Muscle of arm (tissue), 12 donors: Measurements from ENCODE around the gene TBX1. TPM values are rescaled to one million over a fixed set of nuclear protein-coding genes. Genes with fewer than 3 reads are reported as not detected.

ENCODE experiments used
- DNase-seq: peaks from one replicate; pipeline ENCODE4 v3.0.0-alpha.2; 2013
- polyA plus RNA-seq, 12 donors: library from polyadenylated mRNA; unstranded; fragments of 120-200 nt; gene quantifications; one replicate each; pipeline ENCODE4 v1.2.1, GENCODE V29; 2013; ENCODE audit not compliant: insufficient read length in 12 of 12

The TBX1 gene
- polyA plus RNA-seq, 12 donors = 2.9 to 21.4 (median 12.8) TPM; not detected in 1

DNA sequence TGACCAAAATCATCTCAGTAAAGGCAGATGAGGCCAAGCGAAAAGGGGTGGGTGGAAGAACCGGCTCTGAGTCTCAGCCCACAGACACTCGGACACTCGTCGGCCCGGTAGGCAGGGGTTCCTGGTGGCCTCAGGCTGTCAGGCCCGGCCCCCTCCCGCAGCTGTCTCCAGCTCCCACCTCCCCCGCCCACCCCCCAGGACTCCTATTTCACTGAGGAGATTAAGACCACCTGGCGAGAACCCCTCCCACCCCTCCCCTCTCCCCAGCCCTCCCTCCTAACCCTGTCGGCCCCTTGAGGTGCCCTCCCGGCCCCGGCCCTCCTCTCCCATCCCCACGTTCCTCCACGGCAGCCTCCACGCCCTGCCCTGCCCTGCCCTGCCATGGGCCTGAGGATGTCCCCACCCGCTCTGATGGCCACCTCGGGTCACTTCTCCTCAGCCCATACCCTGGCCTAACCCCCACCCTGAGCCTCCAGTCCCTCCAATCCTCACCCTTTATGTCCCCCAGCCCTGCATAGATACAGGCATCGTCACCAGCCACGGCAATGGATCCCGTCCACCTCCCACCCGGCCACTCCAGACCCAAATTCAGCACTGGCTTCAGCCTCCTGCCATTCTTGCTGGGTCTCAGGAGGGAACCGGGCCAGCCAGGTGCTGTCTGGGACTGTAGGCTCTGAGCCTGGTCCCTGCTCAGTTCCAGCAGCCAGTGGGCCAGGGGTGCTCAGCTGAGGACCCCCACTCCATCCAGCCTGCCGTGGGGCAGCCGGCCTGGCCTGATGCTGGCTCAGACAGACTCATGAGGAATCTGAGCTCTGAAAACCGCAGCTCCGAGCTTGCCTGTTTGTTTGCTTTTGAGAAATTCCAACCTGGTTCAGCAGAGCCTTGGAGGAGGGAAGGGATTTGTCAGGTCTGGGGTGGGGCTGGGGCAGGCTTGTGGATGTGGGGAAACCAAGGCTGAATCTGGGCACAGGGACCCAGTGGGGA lies 9.8 kb upstream of the TBX1 start:
- DNase-seq = no peak

DNA sequence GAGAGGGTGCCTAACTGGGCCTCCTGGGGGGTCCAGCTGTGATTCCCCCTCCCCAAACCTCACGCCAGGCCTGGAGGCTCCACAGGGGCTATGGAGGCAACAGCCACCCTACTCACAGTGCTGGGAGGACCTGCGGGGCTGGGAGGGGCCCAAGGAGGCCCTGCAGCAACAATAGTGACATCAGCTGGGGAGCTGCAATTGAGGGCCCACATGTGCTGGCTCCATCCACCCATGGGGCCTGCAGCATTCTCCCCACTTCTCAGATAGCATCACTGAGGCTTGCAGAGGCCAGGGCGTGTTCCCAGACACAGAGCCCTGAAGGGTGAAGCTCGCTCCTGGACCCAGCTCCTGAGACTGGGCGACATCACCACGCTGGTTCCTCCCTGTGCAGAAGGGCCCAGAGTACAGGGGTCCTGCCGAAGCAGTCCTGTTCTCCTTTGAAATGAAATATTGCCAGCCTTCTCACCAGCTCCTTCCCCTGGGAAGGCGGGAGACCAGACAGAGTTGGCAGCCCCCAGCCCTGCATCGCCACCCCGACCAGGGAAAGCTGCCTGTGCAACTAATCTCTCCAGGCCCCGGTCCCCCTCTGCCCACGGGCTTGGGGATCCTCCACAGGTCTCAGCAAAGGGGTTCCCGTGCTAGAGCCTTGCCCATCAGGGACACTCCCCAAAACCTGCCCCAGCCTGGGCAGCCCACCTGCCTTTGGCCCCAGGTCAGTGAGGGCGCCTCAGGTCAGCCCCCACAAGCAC lies 8.9 kb upstream of the TBX1 start:
- no peak for DNase-seq

DNA sequence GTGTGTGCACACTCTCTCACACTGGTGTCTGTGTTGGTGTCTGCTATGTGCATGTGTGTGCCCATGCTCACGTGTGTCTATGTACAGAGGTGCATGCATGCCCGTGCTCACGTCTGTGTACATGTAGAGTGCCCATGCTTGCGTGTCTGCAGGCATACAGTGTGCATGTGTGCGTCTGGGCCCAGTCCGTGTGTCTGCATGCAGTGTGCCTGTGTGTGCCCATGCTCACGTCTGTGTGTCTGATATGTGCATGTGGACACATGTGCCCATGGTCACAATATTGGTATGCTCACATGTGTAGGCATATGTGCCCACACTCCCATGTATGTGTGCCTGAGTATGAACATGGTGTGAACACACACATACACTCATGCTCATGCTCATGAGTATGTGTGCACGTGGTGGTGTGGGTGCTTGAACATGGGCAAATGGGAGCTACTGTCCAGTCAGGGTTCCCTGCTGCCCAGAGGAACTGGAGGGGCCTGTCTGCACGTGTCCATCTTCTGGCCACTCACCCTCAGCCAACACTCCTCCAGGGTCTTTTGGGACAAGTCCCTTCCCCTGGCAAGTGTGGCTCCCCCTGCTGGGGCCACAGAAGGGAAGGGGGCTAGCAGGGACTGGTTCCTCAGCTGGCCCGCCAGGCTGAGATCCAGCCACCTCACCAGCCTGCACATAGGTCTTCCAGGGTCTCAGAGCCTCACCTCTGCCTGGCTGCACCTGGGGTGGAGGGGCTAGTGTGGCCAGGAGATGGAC lies 7.3 kb upstream of the TBX1 start:
- DNase-seq = no peak

DNA sequence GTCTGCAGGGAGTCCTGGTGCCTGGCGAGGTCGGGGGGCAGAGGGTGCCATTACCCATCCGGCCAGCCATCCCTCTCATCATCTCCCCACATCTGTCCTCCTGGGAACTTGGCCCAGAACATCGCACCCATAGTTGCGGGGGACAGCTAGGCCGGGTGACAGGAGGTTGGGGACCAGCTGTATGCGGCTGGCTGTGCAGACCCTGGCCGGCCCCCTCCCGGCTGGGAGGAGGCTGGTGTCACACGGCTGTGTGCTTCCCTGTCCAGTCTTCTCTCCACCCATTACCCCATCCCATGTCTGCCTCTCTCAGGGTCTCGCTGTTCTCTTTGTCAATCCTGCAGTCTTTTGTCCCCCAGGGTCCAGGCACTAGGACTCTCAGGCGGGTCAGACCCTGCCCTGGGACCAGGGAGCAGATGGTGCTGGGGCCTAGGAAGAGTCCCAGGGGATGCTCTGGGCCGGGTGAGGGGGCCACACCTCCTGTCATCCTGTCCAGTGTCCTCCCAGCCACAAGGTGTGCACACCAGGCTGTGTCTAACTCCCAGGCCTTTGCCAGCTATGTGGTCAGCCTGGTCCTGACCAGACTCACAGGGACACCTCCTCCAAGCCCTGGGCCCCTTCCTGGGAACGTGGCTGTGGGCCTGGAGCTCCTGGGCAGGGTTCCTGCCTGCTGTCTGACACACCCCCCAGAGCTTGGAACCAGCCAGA lies 6.4 kb upstream of the TBX1 start:
- DNase-seq = no peak

DNA sequence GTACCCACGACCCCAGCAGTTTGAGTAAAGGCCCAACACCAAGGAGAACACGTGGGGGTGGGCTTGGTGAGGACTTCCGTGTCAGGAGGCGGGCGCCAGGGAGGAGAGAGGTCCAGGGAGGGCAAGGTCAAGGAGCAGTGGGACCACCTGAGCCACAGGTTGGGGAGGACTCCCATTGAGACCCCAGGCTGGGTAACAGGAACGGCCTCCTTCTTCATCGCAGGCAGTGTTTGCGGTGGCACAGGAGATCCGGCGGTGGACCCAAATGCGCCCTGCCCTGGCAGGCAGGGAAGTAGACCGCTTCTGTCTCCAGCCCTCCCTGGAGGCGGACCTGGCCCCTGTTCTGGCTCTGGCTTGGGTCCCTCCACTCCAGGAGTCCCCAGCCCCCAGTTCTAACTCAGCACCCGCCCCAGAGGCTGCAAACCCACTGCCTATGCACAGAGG lies 5.9 kb upstream of the TBX1 start:
- no peak for DNase-seq

DNA sequence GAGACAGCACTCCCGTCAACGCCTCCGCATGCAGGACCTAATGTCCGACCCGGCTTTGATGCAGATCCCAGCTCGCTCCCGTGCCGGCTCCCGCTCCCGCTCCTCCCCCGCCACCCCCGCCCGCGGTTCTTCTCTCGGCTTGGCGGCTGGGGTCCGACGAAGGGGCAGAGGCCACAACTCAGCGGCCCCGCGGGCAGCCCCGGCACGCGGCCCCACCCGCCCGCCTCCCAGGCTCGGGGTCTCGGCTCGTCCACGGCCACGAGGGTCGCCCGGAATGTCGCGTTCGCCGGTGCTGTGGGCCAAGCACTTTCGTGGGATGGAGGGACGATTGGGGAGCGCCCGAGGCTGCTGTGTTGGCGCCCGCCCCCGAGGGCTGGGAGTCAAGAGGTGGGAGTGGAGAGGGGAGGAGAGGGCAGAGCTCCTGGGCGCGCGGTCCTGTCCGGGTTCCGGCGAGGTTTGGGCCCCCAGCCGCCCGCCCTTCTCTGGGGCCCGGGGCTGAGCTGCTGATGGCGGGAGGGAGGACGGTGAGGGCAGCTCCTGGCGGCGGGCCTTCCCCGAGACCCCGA lies 5.3 kb upstream of the TBX1 start:
- no peak for DNase-seq

DNA sequence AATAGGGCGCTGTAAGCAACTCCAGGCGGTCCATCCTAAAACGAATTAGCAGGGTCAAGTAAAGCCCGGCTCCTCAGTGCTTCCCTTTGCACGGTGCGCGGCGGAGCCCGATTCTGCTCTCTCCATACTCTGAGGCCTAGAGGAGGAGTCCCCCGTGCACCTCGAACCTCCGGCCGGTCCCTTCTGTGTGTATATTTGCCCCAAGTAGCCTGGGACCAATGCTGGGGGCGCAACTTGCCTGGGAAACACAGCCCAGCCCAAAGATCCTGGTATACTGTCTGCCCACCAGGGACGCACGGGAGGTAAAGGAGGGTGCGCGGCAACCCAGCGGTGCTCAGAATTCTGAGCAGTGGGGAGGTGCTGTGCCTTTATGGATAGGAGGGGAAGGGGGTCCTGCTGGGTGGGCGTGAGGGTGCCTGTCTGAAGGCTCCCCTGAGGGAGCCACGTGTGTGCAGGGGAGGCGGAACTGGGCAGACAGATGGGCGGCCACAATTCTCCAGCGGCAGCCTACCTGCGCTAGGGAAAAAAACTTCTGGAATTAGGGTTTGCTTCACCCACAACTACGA lies 4.8 kb upstream of the TBX1 start:
- DNase-seq = no peak

DNA sequence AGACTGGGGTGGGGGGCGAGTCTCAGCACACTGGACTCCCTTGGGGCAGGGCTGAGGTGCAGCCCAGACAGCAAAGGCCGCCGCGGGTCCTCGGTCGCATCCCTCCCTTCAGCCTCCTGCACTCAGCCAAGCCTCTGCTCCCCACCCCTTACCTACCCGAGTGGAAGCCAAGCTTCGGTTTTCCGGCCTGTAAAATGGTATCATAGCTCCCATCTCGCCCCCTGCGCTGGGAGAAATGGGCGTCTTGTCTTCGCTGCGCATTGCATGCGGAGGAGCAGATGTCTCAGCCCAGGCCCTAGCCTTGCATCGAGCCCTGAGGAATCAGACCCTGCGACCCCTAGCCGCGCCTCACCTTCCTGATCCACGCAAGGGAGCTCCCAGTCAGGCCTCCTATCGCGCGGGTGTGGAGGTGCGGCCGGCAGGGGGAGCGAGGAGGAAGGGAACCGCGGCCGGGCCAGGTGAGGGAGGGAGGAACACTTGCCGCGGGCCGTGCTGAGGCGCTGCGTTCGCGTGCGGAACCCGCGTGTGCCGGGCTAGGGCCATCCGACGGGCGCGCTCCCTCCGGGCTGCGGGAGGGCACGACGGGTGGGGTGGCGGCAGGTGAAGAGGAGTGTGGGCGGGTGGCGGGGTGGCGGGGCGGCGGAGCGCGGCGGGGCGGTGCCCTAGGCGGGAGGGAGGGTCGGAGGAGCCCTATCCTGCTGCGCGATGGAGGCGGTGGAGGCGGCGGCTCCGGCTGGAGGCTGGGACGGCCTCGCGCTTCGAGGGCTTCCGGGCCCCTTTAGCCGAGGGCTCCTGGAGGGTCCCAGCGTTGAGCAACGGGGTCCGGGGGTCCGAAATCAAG lies 4.1 kb upstream of the TBX1 start:
- DNase-seq = no peak

DNA sequence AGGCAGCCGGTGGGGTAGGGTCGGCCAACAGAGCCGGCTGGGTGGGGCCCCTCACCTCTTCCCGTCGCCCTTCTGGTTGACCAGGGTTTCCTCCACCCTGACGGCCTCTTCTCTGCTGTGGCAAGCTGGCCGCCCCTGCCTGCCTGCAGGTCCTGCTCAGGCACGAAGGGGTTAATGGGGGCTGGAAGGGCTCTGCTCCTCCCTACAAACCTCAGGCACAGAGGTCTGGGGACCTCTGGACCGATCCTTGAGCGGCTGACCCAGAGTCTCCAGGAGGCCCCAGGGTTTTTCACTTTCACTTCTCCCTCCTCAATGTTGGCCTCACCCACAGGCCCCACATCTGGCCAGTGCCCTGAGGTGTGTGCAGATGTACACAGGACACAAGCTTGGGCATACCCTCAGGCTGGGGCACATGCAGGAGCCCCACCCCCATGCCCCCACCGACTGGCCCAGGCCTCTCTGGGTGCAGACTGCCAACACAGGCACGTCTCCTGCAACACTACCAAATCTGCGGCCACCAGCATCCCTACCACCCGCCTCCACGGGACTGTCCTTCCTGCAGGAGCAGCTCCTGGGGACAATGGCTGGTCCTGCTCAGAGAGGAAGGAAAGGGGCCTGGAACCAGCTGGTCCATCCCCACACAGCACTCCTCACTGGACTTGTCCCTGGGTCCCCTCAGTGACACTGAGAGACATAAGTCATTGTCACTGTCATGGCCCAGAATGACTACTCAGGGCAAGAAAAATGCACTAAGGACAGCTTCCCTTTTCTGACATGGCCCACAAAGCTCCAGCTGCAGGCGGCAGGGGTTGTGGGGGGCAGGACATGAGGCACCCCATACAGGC lies 3.2 kb upstream of the TBX1 start:
- DNase-seq = no peak

DNA sequence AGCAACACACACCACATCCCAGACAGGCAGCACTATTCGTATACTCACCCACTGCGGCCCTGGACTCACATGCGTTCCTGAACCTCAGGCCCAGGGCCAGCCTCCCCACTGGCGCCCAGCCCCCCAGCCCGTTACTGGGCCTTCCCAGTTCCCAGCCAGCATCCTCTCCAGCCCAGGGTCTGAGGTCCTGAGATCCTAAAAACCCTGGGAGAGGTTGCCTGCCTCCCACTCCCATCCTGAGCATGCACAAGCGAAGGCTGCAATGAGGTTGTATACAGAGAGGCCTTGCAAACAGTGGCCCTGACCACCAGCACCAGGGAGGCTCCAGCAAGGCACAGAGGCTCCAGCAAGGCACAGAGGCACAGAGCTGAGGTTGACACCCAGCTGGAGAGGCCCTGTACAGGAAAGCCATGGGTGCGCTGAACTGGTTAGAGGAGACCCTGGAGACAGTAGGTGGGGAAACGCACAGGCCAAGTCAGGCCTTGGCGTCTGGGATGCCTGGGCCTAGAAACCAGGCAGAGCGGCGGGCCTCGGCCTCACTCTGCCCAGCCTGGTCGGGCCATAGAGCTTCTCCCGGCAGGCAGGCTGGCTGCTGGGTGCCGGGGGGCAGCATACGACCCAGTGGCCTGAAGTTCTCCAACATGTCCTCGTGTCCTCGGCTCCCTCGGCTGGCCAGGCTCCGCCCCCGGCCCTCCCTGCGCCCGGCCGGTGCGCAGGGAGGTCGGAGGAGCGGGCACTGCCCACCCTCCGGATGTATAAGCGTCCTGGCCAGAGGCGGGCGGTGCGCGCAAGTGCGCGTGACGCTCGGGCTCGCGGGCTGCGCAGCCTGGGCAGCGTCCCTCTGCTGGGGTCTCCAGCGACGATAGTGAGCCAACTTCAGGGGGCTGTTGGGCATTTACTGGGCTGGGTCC lies 2.3 kb upstream of the TBX1 start:
- no peak for DNase-seq

DNA sequence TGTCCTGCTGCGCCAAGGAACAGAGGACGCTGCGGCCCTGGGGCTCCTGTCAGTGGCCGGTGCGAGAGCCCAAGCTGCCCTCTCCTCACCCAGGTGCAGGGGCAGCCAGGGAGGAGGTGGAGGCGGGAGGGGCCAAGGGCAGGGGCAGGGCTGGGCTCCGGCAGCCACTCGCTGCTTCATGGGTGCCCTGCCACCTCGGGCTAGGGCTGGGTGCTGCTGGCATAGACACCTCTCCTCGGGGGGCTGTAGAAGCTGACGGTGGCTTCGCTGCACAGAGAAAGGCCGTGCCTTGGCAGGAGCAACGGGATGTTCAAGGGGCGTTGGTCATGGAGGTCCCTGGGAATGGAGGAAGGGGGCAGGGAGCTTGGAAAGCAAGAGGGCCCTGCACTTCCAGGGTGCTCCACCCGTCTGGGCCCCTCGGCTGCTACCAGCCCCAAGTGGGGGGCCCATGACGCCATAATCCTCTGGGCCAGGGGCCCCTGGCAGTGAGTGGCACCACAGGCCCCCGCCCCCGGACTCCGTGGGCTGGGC lies 1.6 kb upstream of the TBX1 start:
- no peak for DNase-seq

DNA sequence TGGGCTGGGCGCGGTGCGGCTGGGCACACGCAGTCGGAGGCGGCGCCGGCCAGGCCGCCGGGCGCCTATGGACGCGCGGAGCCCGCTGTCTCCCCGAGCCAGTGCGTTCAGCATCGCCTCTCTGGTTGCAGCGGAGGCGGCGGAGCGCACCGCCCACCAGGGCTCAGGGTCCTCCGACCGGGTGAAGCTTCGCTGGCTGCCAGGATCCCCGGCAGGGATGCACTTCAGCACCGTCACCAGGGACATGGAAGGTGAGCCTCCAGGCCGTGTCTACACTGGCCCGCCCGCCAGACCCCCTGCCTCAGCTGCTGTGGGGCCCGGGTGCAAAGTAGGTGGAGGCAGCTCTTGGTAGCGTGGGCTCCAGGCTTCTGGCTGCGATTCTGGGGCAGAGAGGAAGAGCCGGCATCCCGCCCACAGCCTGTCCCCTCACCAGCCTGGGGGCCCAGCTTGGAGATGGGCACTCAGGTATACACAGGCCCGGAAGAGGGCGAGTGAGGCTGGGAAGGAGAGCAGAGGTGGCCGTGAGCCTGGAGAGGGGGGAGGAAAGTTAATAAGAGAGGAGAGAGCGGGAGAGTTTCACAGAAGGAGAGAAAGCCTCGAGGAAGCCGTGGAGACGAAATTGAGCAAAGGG lies 1.0 kb upstream of the TBX1 start:
- no peak for DNase-seq

DNA sequence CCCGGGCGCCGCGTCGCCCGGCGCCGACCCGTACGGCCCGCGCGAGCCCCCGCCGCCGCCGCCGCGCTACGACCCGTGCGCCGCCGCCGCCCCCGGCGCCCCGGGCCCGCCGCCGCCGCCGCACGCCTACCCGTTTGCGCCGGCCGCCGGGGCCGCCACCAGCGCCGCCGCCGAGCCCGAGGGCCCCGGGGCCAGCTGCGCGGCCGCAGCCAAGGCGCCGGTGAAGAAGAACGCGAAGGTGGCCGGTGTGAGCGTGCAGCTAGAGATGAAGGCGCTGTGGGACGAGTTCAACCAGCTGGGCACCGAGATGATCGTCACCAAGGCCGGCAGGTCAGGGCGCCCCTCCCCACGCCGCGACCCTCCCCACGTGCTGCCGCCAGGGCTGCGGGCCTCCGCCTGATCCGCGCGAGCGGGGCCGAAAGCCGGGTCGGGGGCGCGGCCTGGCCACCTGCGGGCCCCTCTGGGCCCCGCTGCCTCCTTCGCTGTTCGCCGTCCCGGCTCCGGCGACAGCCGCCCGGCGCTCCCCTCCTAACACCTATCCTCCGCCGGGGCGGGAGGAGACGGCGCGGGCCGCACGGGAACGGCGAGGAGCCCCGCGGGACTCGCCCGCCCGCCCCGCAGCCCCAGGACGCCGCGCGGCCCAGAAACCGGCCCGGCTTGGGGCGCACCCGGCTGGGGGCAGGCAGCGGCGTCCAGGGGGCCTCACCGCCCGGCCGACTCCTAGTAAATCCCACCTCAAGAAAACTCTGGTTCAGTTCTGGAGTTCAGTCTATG lies 560 bp downstream of the TBX1 start:
- DNase-seq = no peak

DNA sequence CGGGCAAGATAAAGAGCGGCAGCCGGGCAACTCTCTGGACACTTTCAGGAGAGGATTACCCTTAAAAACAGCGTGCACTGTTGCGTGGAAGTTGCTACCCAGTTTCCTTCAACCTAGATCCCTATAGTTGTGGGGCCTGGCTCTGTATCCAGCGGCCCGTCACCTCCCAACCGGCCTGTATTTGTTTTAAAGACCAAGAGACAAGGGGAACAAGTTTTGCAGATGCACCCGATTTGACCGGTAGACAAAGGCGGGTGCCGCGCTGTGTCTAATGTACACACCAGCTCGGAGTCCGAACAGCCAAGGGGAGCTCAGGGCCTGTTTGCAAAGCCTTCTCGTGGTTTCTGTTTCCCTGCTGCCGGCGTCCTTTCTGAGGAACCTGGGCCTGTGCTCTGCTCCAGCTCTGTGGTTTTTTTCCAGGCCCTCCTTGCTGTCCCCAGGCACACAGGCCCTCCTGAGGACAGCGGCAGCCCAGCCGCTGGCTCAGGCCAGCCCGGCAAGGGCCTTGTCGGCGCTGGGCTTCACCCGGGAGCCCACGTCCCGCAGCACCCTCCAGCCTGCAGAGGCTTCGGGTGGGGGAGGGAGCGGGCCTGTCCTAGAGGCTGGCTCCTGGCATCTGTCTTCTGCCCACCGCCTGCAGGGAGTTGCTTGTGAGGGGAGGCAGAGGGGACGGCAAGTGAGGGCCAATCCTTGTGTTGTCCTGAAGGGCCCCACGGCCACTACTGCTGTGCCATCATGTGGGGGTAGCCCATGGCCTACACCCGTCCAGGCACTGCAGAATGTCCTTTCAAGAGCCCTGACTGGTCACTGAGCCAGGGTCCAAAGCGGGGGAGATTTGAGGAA lies 1.4 kb downstream of the TBX1 start:
- DNase-seq = no peak
